HG02588 (cell line): ENCODE results near the gene CUZD1.

ENCODE experiments used
- ATAC-seq: cut with Tn5 transposase; IDR thresholded peaks from one replicate; pipeline ENCODE4 v1.9.1; 2021; ENCODE audit warnings: mild to moderate bottlenecking, moderate library complexity; ENCODE audit not compliant: unreplicated experiment

CUZD1 gene

DNA sequence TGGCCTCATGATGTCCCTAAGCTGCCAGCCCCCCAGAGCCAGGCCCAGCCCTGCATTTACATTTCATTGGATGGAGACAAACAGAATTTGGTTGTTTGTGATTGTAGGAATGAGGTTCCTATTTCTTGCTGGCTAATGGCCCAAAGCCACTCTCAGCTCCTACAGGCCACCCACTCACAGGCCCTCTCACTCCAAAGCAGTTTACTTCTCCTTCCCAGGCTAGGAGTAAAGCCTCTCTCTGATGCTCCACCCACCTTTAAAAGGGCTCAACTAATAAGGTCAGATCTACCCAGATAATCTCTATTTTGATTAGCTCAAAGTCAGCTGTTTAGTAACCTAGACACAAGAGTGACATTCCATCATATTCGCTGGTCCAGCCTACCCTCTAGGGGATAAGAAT, 11.2 kb upstream of the CUZD1 start:
- no peak for ATAC-seq

DNA sequence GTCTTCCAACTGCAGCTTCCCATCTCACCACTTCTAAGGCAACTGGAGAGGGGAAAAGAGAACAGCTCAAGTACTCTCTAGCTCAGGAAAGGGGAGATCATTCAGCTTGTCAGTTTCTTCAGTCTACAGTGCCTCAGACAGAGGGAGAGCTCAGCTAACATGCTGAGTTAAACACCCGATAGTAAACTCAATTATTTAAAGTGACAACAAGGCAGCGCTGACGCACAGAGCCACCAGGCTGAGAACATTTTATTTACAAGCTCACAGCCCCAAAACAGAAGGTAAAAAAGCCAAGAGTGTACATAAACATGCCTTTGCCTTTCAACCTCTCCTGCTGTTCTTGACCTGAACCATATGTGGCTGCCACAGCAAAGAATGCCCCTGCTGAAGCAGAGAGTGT, 10.1 kb upstream of the CUZD1 start:
- no peak for ATAC-seq

DNA sequence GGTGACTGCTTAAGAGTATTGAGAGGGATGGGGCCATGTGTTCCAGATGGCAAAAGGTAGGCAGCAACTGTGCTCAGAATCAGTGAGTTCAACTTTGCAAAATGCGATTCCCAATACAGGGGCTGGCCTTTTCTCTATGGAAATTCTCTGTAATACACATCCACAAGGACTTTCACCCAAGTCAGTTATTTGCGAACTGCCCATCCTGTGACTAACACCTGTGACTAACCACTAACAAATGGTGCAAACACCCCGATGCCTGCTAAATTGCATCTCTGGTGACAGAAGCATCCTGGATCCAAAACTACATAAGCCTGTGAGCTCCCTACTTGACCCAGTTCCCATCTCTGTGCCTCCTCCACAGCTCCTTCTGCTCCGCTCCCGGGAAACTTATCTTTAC, 9.0 kb upstream of the CUZD1 start:
- ATAC-seq = no peak

DNA sequence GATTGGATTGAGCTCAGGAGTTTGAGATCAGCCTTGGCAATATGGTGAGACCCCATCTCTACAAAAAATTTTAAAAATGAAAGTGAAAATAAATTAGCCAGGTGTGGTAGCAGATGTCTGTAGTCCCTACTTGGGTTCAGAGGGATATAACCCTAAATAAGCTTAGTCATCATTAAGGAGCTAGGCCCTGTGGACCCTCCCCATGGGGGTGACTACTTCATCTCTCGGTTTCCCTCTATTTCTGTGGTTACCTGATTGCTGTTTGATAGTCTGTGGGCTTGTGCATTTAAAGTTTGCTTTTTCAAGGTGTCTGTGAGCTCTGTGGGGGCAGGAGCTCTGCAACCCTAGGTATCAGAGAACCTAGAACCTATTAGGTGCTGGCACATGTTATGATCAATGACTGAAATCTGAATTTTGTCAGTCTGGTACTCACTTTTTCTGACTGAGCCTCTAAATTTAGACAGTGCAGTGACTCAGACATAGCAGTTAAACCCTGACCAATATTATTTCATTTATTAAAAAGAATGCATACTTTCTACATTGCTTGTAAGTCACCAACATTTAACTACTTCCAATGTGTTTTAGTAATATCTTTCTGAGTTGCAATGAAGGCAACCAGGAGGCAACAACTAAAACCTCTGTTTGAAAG, 8.1 kb upstream of the CUZD1 start:
- no peak for ATAC-seq

GRCh38 chr10:122852261-122852660, 6.6 kb upstream of the CUZD1 start:
- ATAC-seq = no peak

DNA sequence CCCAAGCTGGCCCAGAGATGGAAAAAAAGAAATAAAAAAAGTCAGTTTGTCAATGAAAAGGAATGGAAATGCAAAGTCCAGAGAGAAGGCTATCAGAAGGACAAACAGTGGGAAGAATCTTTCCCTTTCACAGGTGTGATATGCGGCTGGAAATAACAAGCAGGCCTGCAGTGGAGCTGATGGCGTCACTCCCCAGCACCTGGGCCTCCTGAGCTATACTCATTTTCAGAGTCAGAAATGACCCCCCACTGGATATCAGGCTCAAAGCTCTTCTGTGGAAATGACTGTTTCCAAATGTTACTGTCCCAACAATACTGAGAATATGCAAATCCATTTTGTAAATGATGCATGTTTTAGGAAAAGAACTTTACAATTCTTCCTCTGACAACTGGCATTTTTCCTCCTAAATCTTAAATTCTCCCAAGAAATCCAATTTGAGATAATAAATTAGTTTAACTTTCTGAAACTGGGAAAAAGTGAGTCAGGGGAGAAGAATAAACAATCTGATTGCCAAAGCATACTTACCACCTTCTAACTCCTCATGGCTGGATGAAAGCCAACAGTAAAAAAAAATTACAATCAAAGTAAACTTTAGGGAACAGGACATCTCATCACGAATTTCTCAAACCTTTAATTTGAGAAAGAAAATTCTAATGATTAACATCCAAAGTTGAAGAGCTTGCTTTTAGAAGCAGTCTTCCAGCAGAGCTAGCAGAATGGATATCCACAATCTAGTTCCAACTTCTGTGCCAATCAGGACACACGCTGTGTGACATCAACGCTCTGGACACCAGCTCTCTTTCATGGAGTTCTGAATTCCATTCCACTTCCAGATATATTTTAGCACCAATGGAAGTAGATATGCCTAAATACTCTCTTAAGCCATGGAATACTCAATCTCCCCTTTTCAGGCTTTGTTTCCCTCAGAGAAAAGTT, 5.3 kb upstream of the CUZD1 start:
- ATAC-seq = no peak

DNA sequence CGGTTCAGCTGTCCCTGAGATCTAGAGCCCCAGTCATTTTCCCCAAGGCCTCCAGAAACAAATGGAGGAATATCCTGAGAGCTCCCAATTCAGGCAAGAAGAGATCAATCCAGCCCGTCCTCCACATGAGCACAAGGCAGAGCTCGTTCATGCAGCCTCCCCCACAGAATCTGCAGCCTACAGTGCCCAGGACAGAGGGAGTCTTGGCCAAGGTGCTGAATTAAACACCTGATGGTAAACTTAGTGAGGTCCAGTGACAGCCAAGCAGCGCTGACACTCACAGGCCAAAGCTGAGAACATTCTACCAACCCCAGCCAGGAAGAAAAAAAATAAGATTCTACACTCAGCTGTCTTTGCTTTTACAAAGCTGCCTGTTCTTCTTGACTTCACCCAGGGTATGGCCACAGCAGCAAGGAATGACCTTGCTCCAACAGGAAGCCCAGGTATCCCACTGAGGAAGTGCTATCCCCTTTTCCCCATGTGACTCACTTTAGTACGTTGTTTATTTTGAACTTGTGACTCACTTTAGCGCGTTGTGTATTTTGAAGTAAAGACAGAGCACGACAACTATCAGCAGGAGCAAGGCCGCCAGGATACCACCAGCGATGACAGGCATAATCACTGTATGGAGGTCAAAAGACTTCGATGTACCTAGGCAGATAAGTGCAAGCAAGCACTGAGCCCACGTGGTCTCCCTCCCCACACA, 4.4 kb upstream of the CUZD1 start:
- ATAC-seq = no peak

GRCh38 chr10:122849090-122849489, 3.4 kb upstream of the CUZD1 start:
- ATAC-seq = no peak

DNA sequence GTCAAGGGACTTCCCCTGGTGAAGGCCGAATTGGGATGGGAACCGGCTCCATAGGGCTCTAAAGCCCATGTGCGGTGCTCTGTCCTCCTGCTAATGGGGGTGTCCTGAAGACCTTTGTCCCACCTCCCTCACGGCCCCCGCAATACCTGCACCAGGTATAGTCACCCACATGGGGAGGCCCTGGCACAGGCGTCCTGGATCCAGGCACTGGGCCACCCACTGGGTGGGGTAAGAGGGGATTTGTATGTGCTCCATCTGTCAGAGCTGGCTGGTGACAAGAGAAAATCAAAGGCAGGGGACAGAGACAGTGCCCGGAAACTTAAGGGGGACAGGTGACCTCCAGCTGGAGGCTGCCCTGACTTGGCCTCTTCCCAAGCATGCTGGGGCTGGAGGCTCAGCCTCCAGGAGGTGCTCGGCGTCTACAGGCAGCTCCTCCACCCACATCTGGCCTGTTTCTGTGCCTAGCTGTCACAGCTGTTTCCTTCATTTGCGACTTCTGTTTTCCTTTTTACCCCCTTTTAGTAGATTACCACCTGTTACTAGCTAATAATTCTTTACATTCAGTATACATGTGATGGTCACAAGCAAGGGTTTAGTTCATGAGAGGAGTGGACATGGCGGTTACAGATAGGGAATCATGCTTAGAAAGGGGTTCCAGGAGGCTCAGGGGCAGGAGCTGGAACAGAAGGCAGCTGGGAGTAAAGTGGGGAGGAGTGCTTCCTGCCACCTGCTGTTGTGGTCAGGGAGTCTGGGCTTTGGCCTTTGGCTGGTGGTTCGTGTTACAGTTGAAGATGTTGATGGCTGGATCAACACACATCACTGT, 2.3 kb upstream of the CUZD1 start:
- ATAC-seq = no peak

DNA sequence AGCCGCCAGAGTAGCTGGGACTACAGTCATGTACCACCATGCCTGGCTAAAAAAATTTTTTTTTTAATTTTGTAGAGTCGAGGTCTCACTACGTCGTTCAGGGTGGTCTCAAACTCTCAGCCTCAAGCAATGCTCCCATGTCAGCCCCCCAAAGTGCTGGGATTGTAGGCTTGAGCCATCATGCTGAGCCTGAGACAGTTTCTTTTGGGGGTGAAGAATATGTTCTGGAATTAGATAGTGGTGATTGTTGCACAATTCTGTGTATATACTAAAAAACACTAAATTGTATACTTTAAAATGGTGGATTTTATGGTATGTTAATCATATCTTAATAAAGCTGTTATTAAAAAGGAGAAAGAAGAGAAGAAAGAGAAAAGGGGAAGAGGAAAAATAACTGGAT, 1.5 kb downstream of the CUZD1 start:
- no peak for ATAC-seq

GRCh38 chr10:122841569-122841968, 4.1 kb downstream of the CUZD1 start:
- no peak for ATAC-seq

DNA sequence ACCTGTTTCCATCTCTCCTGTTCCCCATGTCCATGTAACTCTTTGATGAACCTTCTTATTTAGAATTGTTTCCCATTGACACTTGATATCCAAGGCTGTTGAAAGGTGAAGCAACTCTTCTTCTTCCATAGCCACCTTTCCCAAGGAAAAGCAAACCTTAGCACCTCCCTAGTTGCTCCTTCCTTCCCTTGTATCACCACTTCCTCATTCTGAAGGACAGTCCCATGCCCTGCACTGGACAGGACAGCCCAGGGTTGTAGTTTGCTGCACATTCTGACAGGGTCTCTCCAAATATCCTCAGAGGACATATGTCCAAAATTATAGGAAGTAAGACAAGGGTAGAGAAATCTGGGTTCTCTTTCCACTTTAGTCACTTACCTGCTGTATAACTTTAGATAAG, 6.2 kb downstream of the CUZD1 start:
- no peak for ATAC-seq

DNA sequence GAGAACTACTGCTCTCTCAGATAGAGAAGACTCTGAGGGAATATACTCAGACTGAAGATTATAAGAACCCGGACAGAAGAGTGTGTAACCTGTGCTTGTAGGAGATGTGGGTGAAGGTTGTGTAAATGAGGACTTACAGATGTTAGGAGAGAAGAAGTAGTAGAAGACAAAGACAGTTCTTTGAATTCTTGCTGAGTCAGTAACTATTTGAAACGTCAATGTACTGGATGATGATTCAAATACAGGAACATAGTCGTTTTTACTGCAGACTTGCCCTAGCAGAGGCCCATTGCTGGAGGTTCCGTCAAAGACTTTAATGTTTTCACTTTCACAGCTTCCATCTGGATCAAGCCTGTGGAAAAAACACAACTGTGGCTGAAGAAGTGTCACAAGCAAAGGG, 6.8 kb downstream of the CUZD1 start:
- ATAC-seq = no peak

- no peak for ATAC-seq
Measured at GRCh38 chr10:122835908-122836307, 9.7 kb downstream of the CUZD1 start.

DNA sequence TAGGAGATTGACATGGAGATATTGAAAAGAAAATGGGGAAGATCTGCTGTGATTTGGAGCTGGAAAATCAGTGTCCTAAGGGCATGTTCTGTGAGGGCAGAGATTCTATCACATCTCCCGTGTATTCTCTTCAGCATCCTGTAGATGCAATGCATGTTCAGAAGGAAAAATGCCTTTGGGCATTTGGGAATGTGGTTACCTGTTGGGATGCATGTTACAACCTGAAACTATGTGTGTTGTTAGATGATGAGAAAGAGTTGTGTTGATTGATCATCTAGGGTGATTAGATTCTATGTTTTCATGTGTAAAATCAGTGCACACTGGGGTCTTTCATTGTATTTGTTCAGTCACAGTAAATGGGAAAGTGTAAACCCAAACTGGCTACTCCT, 14.7 kb downstream of the CUZD1 start:
- no peak for ATAC-seq

GRCh38 chr10:122830273-122830964, 15.2 kb downstream of the CUZD1 start:
- ATAC-seq = no peak

DNA sequence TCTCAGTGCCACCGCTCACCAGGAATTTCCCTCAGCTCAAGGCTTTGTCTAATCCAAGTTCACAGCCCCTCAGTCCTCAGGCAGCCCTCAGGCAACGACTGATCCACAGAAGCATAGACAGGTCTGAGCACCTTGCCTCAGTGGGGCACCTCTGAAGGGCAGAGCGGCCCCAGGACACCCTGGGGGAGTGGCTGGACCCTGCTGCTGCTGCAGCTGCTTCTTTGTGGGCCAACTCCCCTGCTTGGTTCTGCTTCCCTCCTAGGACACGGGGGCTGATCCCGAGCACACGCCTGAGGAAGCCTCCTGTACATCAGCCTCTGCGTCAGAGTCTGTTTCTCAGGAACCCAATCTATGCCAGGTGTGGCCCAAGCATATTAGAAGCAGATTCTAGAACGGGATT, 16.2 kb downstream of the CUZD1 start:
- ATAC-seq = no peak

- ATAC-seq = no peak
Measured at GRCh38 chr10:122828716-122829255, 16.9 kb downstream of the CUZD1 start.

GRCh38 chr10:122827302-122827701, 18.4 kb downstream of the CUZD1 start:
- ATAC-seq = no peak
